Endothelial cell (in vitro differentiated cells): ENCODE results near the gene ANKAR. TPM values are rescaled to one million over a fixed set of nuclear protein-coding genes. Genes with fewer than 3 reads are reported as not detected.

Experiments
- DNase-seq: peaks from one replicate; pipeline ENCODE4 v3.0.0; 2021; ENCODE audit warnings: low spot score
- H3K27ac Mint-ChIP-seq: one replicate; pipeline ENCODE4 v1.8.0; 2021; ENCODE audit warnings: mixed read lengths, inconsistent platforms; ENCODE audit not compliant: unreplicated experiment
- H3K27me3 Mint-ChIP-seq: one replicate; pipeline ENCODE4 v1.8.0; 2021; ENCODE audit warnings: mild to moderate bottlenecking, moderate library complexity, mixed read lengths, inconsistent platforms; ENCODE audit not compliant: unreplicated experiment
- H3K36me3 Mint-ChIP-seq: one replicate; pipeline ENCODE4 v1.8.0; 2021; ENCODE audit warnings: mild to moderate bottlenecking, low read depth, mixed read lengths, inconsistent platforms; ENCODE audit not compliant: unreplicated experiment
- H3K4me1 Mint-ChIP-seq: one replicate; pipeline ENCODE4 v1.8.0; 2021; ENCODE audit warnings: mild to moderate bottlenecking, mixed read lengths, inconsistent platforms; ENCODE audit not compliant: unreplicated experiment
- H3K4me3 Mint-ChIP-seq: one replicate; pipeline ENCODE4 v1.8.0; 2021; ENCODE audit warnings: mild to moderate bottlenecking, mixed read lengths, inconsistent platforms; ENCODE audit not compliant: unreplicated experiment
- H3K9me3 Mint-ChIP-seq: one replicate; pipeline ENCODE4 v1.8.0; 2021; ENCODE audit warnings: mixed read lengths, inconsistent platforms; ENCODE audit not compliant: unreplicated experiment
- total RNA-seq: library from RNA; stranded (reverse); fragmentation: NEBNext Ultra II Directional; extraction: Animal tissue kit (Norgen Biotek cat#: 25700); gene quantifications from one replicate; pipeline ENCODE4 v1.2.1, GENCODE V29; 2021; ENCODE audit not compliant: unreplicated experiment
- TF ChIP-seq, protein P1 (sequence below): fragments of 200-600 bp; sonication (generic); IDR thresholded peaks from one replicate; pipeline ENCODE4 v1.5.0; 2021; ENCODE audit warnings: antibody characterized with exemption; ENCODE audit not compliant: unreplicated experiment

The ANKAR gene
- total RNA-seq, 1 donor from 2014 or later = 8.5 TPM

GRCh38 chr2:189669913-189670312 is 4.6 kb upstream of the ANKAR start:
- Mint-ChIP-seq H3K36me3 (peaks cover 16% of the 10 kb centered on the region), H3K27me3 (peaks cover 5% of the 10 kb centered on the region), H3K4me1 (peaks cover 3% of the 10 kb centered on the region), H3K4me3 (no peak overlapping the region), H3K27ac (no peak overlapping the region), H3K9me3 (no peaks in the 10 kb centered on the region)
- TF ChIP-seq, protein P1, sequence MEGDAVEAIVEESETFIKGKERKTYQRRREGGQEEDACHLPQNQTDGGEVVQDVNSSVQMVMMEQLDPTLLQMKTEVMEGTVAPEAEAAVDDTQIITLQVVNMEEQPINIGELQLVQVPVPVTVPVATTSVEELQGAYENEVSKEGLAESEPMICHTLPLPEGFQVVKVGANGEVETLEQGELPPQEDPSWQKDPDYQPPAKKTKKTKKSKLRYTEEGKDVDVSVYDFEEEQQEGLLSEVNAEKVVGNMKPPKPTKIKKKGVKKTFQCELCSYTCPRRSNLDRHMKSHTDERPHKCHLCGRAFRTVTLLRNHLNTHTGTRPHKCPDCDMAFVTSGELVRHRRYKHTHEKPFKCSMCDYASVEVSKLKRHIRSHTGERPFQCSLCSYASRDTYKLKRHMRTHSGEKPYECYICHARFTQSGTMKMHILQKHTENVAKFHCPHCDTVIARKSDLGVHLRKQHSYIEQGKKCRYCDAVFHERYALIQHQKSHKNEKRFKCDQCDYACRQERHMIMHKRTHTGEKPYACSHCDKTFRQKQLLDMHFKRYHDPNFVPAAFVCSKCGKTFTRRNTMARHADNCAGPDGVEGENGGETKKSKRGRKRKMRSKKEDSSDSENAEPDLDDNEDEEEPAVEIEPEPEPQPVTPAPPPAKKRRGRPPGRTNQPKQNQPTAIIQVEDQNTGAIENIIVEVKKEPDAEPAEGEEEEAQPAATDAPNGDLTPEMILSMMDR = no peak
- DNase-seq = no peak

- Mint-ChIP-seq H3K4me3 (peak overlapping the region; percentile 33), H3K9me3 (no peaks in the 10 kb centered on the region), H3K36me3 (peaks cover 17% of the 10 kb centered on the region), H3K27ac (no peak overlapping the region), H3K27me3 (peaks cover 5% of the 10 kb centered on the region), H3K4me1 (peaks cover 5% of the 10 kb centered on the region)
- TF ChIP-seq, protein P1 = no peak
- DNase-seq = no peak
Observed at GRCh38 chr2:189673661-189674373, 653 bp upstream of the ANKAR start.

- Mint-ChIP-seq H3K9me3 (no peaks in the 10 kb centered on the region), H3K27ac (no peak overlapping the region), H3K4me3 (no peak overlapping the region), H3K27me3 (peaks cover 5% of the 10 kb centered on the region), H3K36me3 (peaks cover 17% of the 10 kb centered on the region), H3K4me1 (peaks cover 8% of the 10 kb centered on the region)
- no peak for DNase-seq
- TF ChIP-seq, protein P1 = no peak
Observed at GRCh38 chr2:189676471-189676870, 2.0 kb downstream of the ANKAR start.

DNA sequence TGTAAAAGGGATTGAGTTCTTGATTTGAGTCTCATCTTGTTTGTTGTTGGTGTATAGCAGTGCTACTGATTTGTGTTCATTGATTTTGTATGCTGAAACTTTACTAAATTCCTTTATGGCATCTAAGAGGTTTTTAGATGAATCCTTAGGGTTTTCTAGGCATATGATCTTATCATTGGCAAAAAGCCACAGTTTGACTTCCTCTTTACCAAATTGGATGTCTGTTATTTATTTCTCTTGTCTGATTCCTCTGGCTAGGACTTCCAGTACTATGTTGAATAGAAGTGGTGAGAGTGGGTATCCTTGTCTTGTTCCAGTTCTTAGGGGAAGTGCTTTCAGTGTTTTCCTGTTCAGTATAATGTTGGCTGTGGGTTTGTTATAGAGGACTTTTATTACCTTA is 4.8 kb downstream of the ANKAR start:
- Mint-ChIP-seq H3K4me3 (no peak overlapping the region), H3K27ac (no peak overlapping the region), H3K36me3 (peaks cover 13% of the 10 kb centered on the region), H3K9me3 (no peaks in the 10 kb centered on the region), H3K27me3 (peaks cover 3% of the 10 kb centered on the region), H3K4me1 (peaks cover 10% of the 10 kb centered on the region)
- TF ChIP-seq, protein P1 = no peak
- DNase-seq = no peak

GRCh38 chr2:189681203-189681602 is 6.7 kb downstream of the ANKAR start:
- Mint-ChIP-seq H3K9me3 (no peaks in the 10 kb centered on the region), H3K4me3 (no peak overlapping the region), H3K27me3 (no peaks in the 10 kb centered on the region), H3K36me3 (peaks cover 13% of the 10 kb centered on the region), H3K27ac (no peak overlapping the region), H3K4me1 (peaks cover 15% of the 10 kb centered on the region)
- TF ChIP-seq, protein P1 = no peak
- no peak for DNase-seq
